H1 (cell line): ENCODE measurements around the gene PMM2. TPM values are rescaled to one million over a fixed set of nuclear protein-coding genes. Genes with fewer than 3 reads are reported as not detected.

ENCODE experiments used
- CTCF ChIA-PET: fragments of 300-600 bp; sonication (Branson Sonifier 250); formaldehyde crosslinking; loops from one replicate; lab custom pipeline; 2021; ENCODE audit not compliant: partially characterized antibody; lab: Charles Lee
- POLR2A ChIA-PET: fragments of 300-600 bp; sonication (Branson Sonifier 250); formaldehyde crosslinking; loops from one replicate; lab custom pipeline; 2021; ENCODE audit warnings: inconsistent platforms; ENCODE audit not compliant: partially characterized antibody; lab: Charles Lee
- DNase-seq, 2 experiments: peaks; one replicate each; pipeline versions ENCODE4 v3.0.0 to v3.0.0-alpha.2; 2010 to 2022; ENCODE audit warnings: low spot score in 2 of 2, low read depth in 1 of 2, mixed read lengths in 1 of 2
- FAIRE-seq: peaks from 2 replicates; lab custom pipeline; 2011; peaks lifted over from hg19 to GRCh38; lab: Jason Lieb, UNC
- H2AFZ ChIP-seq: 2 replicates; pipeline ENCODE4 v1.8.1; 2012; ENCODE audit warnings: low read length, inconsistent platforms
- H2AK5ac ChIP-seq: 2 replicates; pipeline ENCODE4 v1.6.1; 2013; ENCODE audit warnings: low read depth, low read length
- H2BK120ac ChIP-seq: replicated peaks from 2 replicates; pipeline ENCODE3; 2013; ENCODE audit warnings: low read depth, low read length, inconsistent platforms
- H2BK12ac ChIP-seq: 2 replicates; pipeline ENCODE4 v1.6.1; 2013; ENCODE audit warnings: low read depth, low read length
- H2BK15ac ChIP-seq: 2 replicates; pipeline ENCODE4 v1.6.1; 2013; ENCODE audit warnings: low read length
- H2BK20ac ChIP-seq: 2 replicates; pipeline ENCODE4 v1.6.1; 2013; ENCODE audit warnings: low read length
- H2BK5ac ChIP-seq: 2 replicates; pipeline ENCODE4 v1.6.1; 2013; ENCODE audit warnings: low read depth, low read length
- H3K14ac ChIP-seq: 2 replicates; pipeline ENCODE4 v1.6.1; 2013; ENCODE audit warnings: inconsistent platforms; ENCODE audit not compliant: insufficient read length
- H3K18ac ChIP-seq: 2 replicates; pipeline ENCODE4 v1.6.1; 2013; ENCODE audit warnings: low read length; ENCODE audit errors: extremely low read depth
- H3K23ac ChIP-seq: 2 replicates; pipeline ENCODE4 v1.6.1; 2013; ENCODE audit warnings: inconsistent platforms; ENCODE audit not compliant: insufficient read length
- H3K23me2 ChIP-seq: 2 replicates; pipeline ENCODE4 v1.6.1; 2013; ENCODE audit warnings: low read depth, low read length
- H3K27ac ChIP-seq: 2 replicates; pipeline ENCODE4 v1.6.1; 2011; ENCODE audit warnings: low read depth, low read length, inconsistent platforms
- H3K27me3 ChIP-seq, 4 experiments: replicated peaks in 1 of 4; 1 replicate in 1 of 4; 2 replicates in 3 of 4; pipeline versions ENCODE4 v1.6.1 to v1.8.1; 2011 to 2013; ENCODE audit warnings: low read length in 3 of 4, mild to moderate bottlenecking in 3 of 4, inconsistent platforms in 2 of 4, mixed read lengths in 2 of 4, moderate library complexity in 1 of 4; ENCODE audit not compliant: control insufficient read depth in 3 of 4, insufficient read depth in 3 of 4; ENCODE audit errors: extremely low read depth in 1 of 4
- H3K36me3 ChIP-seq, 4 experiments: 2 replicates each; pipeline versions ENCODE4 v1.6.1 to v1.8.1; 2011 to 2013; ENCODE audit warnings: mild to moderate bottlenecking in 4 of 4, low read length in 3 of 4, moderate library complexity in 2 of 4, control low read depth in 1 of 4, inconsistent platforms in 1 of 4; ENCODE audit not compliant: insufficient read depth in 4 of 4, control insufficient read depth in 2 of 4
- H3K4ac ChIP-seq: replicated peaks from 2 replicates; pipeline ENCODE3; 2013; ENCODE audit warnings: low read length, low read depth, mixed read lengths, inconsistent platforms; ENCODE audit not compliant: insufficient read length
- H3K4me1 ChIP-seq, 4 experiments: replicated peaks in 1 of 4; 1 replicate in 1 of 4; 2 replicates in 3 of 4; pipeline versions ENCODE4 v1.6.1 to v1.8.1; 2011 to 2013; ENCODE audit warnings: low read length in 3 of 4, inconsistent platforms in 2 of 4, mixed read lengths in 1 of 4; ENCODE audit not compliant: insufficient read depth in 4 of 4, control insufficient read depth in 3 of 4
- H3K4me2 ChIP-seq, 2 experiments: 2 replicates each; pipeline versions ENCODE4 v1.6.1 to v1.8.1; 2011 to 2013; ENCODE audit warnings: low read depth in 2 of 2, low read length in 2 of 2, control low read depth in 1 of 2, inconsistent platforms in 1 of 2, mild to moderate bottlenecking in 1 of 2; ENCODE audit not compliant: insufficient read depth in 1 of 2
- H3K4me3 ChIP-seq, 4 experiments: fragments of 200-600, 300-600 bp in 1 of 4; sonication (generic), shearing (Covaris generic), sonication (Bioruptor Twin) in 1 of 4; 2 replicates each; pipeline versions ENCODE4 v1.5.1 to v1.8.1; 2011 to 2016; ENCODE audit warnings: low read length in 4 of 4, low read depth in 3 of 4, control low read depth in 2 of 4, inconsistent platforms in 2 of 4, mild to moderate bottlenecking in 2 of 4, mixed read lengths in 1 of 4, moderate library complexity in 1 of 4; ENCODE audit not compliant: insufficient read depth in 2 of 4; ENCODE audit errors: extremely low read depth in 1 of 4
- H3K56ac ChIP-seq: replicated peaks from 2 replicates; pipeline ENCODE3; 2013; ENCODE audit warnings: low read depth, mild to moderate bottlenecking, mixed read lengths, low read length, inconsistent platforms; ENCODE audit not compliant: insufficient read length
- H3K79me1 ChIP-seq: 2 replicates; pipeline ENCODE4 v1.6.1; 2013; ENCODE audit warnings: low read depth, low read length, control low read depth
- H3K79me2 ChIP-seq, 2 experiments: 2 replicates each; pipeline versions ENCODE4 v1.6.1 to v1.8.1; 2012 to 2013; ENCODE audit warnings: low read length in 2 of 2, mild to moderate bottlenecking in 2 of 2, inconsistent platforms in 1 of 2; ENCODE audit not compliant: insufficient read depth in 2 of 2, control insufficient read depth in 1 of 2
- H3K9ac ChIP-seq, 4 experiments: replicated peaks in 1 of 4; 1 replicate in 1 of 4; 2 replicates in 3 of 4; pipeline versions ENCODE4 v1.6.1 to v1.8.1; 2011 to 2013; ENCODE audit warnings: low read depth in 3 of 4, low read length in 3 of 4, control low read depth in 2 of 4, mild to moderate bottlenecking in 2 of 4, moderate library complexity in 2 of 4, inconsistent platforms in 1 of 4; ENCODE audit errors: extremely low read depth in 1 of 4
- H3K9me3 ChIP-seq, 2 experiments: 2 replicates each; pipeline versions ENCODE4 v1.6.1 to v1.8.1; 2012 to 2013; ENCODE audit warnings: mild to moderate bottlenecking in 2 of 2, moderate library complexity in 2 of 2, control low read depth in 1 of 2, inconsistent platforms in 1 of 2, low read depth in 1 of 2, low read length in 1 of 2, mixed read lengths in 1 of 2; ENCODE audit not compliant: insufficient read depth in 2 of 2
- H4K20me1 ChIP-seq, 2 experiments: replicated peaks in 1 of 2; 2 replicates each; pipeline versions ENCODE3 to v1.8.1; 2011 to 2013; ENCODE audit warnings: inconsistent platforms in 2 of 2, low read length in 2 of 2, mild to moderate bottlenecking in 1 of 2; ENCODE audit not compliant: insufficient read depth in 2 of 2, control insufficient read depth in 1 of 2
- H4K5ac ChIP-seq: 2 replicates; pipeline ENCODE4 v1.6.1; 2013; ENCODE audit warnings: low read length, low read depth, mixed read lengths, inconsistent platforms; ENCODE audit not compliant: insufficient read length
- H4K8ac ChIP-seq: 2 replicates; pipeline ENCODE4 v1.8.0; 2013; ENCODE audit warnings: mild to moderate bottlenecking, moderate library complexity, low read length, inconsistent platforms; ENCODE audit not compliant: insufficient read depth; ENCODE audit errors: extremely low read depth
- H4K91ac ChIP-seq: replicated peaks from 2 replicates; pipeline ENCODE3; 2013; ENCODE audit warnings: low read length, mixed read lengths, inconsistent platforms; ENCODE audit not compliant: insufficient read length
- CEBPB ChIP-seq: IDR thresholded peaks from 2 replicates; pipeline ENCODE4 v1.6.1; 2012; ENCODE audit warnings: low read depth, low read length
- EP300 ChIP-seq, 2 experiments: IDR thresholded peaks; 1 replicate in 1 of 2; 2 replicates in 1 of 2; pipeline ENCODE4 v1.6.1; 2011 to 2012; ENCODE audit warnings: low read depth in 2 of 2, low read length in 2 of 2, mild to moderate bottlenecking in 2 of 2, borderline replicate concordance in 1 of 2, inconsistent platforms in 1 of 2, moderate library complexity in 1 of 2
- KDM4A ChIP-seq: IDR thresholded peaks from one replicate; pipeline ENCODE4 v1.7.1; 2012; ENCODE audit warnings: low read depth, mild to moderate bottlenecking, moderate library complexity, low read length, inconsistent platforms; ENCODE audit not compliant: severe bottlenecking
- RFX5 ChIP-seq: IDR thresholded peaks from 2 replicates; pipeline ENCODE4 v1.6.1; 2011; ENCODE audit warnings: low read depth, low read length, improper control_type of control experiment, borderline replicate concordance
- RNF2 ChIP-seq: fragments of 200-900, 300-1000 bp; sonication (generic); IDR thresholded peaks from 2 replicates; pipeline ENCODE4 v1.7.1; 2016; ENCODE audit warnings: borderline replicate concordance, low read depth, mild to moderate bottlenecking, antibody characterized with exemption, low read length; ENCODE audit not compliant: poor library complexity, severe bottlenecking; ENCODE audit errors: missing control alignments
- SP2 ChIP-seq: IDR thresholded peaks from 2 replicates; pipeline ENCODE4 v1.6.1; 2012; ENCODE audit warnings: mild to moderate bottlenecking, low read length, inconsistent platforms
- TEAD4 ChIP-seq: IDR thresholded peaks from 2 replicates; pipeline ENCODE4 v1.6.1; 2012; ENCODE audit warnings: low read depth, low read length, inconsistent platforms, mixed read lengths
- WGBS, 2 experiments: shearing (Covaris generic) in 1 of 2; methylation state at CpG; one replicate each; pipeline versions ENCODE4 v1.1.6 to v1.1.7; 2013 to 2015; ENCODE audit warnings: low lambda C conversion rate in 2 of 2, mixed read lengths in 2 of 2, inconsistent platforms in 1 of 2, low coverage in 1 of 2, missing lambda C conversion rate in 1 of 2; ENCODE audit not compliant: insufficient replicate concordance in 2 of 2, insufficient coverage in 1 of 2, insufficient read length in 1 of 2; ENCODE audit errors: extremely low coverage in 1 of 2, missing lambda C conversion rate in 1 of 2; 5-methylcytosine and 5-hydroxymethylcytosine counted together
- polyA plus RNA-seq, 7 experiments: library from polyadenylated mRNA; depleted of rRNA in 3 of 7; stranded (reverse) in 5 of 7; unstranded in 2 of 7; fragments of >200 nt in 5 of 7; fragments of 200-250 nt in 2 of 7; gene quantifications; 1 replicate in 5 of 7; 2 replicates in 1 of 7; 4 replicates in 1 of 7; pipeline versions ENCODE4 v1.2.1 to v1.2.3, GENCODE V29; 2011 to 2013; ENCODE audit warnings: missing spikeins in 2 of 7, mixed read lengths in 2 of 7
- total RNA-seq: library from RNA; stranded (reverse); fragmentation: NEBNext Ultra II Directional; extraction: Animal tissue kit (Norgen Biotek cat#: 25700); gene quantifications from 2 replicates; pipeline ENCODE4 v1.2.1, GENCODE V29; 2021

The PMM2 gene
- total and polyA plus RNA-seq, 2 of the 8 experiments (the other 6 are each of a cell fraction or from before 2014, with no cell fraction given) = 26.2 to 49.4 TPM

GRCh38 chr16:8831450-8831849 is 33.8 kb downstream of the PMM2 start:
- no peak overlapping the region for H2AFZ ChIP-seq
- ChIA-PET CTCF (interaction anchor here (0.8 to 1.7 kb wide), 6 partner anchors 14 to 196 kb away, joined by 3 to 4 read pairs (median 4); no protein-coding TSS in a partner anchor), POLR2A (interaction anchor here (0.7 to 5.0 kb wide), 17 partner anchors 9 to 242 kb away, joined by 3 to 54 read pairs (median 7); partner anchors contain the start of genes CARHSP1, LITAFD and TMEM114)
- H3K27me3 ChIP-seq = no peaks in the 10 kb centered on the region
- H4K8ac ChIP-seq = no peak overlapping the region
- TF ChIP-seq EP300 (IDR thresholded peaks at IDR 0.05; ENCODE audit: borderline replicate concordance in 1 of 2, low read depth in 2 of 2, low read length in 2 of 2) (no peak), TEAD4 (no peak), CEBPB (no peak), SP2 (no peak), KDM4A (no peak), RNF2 (no peak), RFX5 (no peak)
- no peaks in the 10 kb centered on the region; the same call in 1 of the 2 replicates for H3K79me1 ChIP-seq
- peak overlapping the region; percentile 90 for H3K27ac ChIP-seq
- no peak for FAIRE-seq
- peak overlapping the region; percentile 92 for H2AK5ac ChIP-seq
- no peaks in the 10 kb centered on the region for H3K9me3 ChIP-seq
- H3K36me3 ChIP-seq = peaks cover 0 to 21% (median 4%) of the 10 kb centered on the region in 4 experiments; a peak in 3 of 8 replicates
- H3K9ac ChIP-seq = peak overlapping the region in 3 of 4 experiments; percentile 42 to 79 (median 66); a peak in 5 of 7 replicates
- peak overlapping the region; percentile 74 for H4K5ac ChIP-seq
- peaks cover 12 to 23% (median 20%) of the 10 kb centered on the region in 4 experiments for H3K4me1 ChIP-seq
- peak overlapping the region; percentile 66 for H2BK120ac ChIP-seq
- H3K18ac ChIP-seq = peak overlapping the region; percentile 76
- peak overlapping the region; percentile 25 for H3K14ac ChIP-seq
- peak overlapping the region; percentile 62; the same call in 1 of the 2 replicates for H2BK15ac ChIP-seq
- H2BK12ac ChIP-seq = peak overlapping the region; percentile 91
- no peaks in the 10 kb centered on the region for H3K23me2 ChIP-seq
- peak overlapping the region; percentile 76 for H2BK20ac ChIP-seq
- H4K20me1 ChIP-seq = no peaks in the 10 kb centered on the region
- H3K79me2 ChIP-seq = peaks cover 0 to 8% of the 10 kb centered on the region in 2 experiments; a peak in 1 of 4 replicates
- H4K91ac ChIP-seq = peak overlapping the region; percentile 88
- peak overlapping the region; percentile 97 for H2BK5ac ChIP-seq
- H3K4me2 ChIP-seq = peak overlapping the region; percentile 61 to 72
- 38% methylated on average over 9 of the region's 9 CpGs; no CpG with 5 or more reads in 1 of the 2 experiments for WGBS, 2 experiments
- DNase-seq = no peak
- peak overlapping the region in 3 of 4 experiments; percentile 26 to 44 (median 37); a peak in 5 of 8 replicates for H3K4me3 ChIP-seq
- H3K56ac ChIP-seq = peak overlapping the region; percentile 28
- peak overlapping the region; percentile 69 for H3K4ac ChIP-seq
- H3K23ac ChIP-seq = peak overlapping the region; percentile 9
